Stimulated activated CD4-positive, alpha-beta T cell treated with anti-CD3 and anti-CD28 coated beads, Interleukin-1b, Interleukin-23, amount 100 ng/mL, for 48 hours (primary cell): ENCODE data around the gene IPO11.

ENCODE experiments used
- DNase-seq: peaks from one replicate; pipeline ENCODE4 v3.0.0-alpha.2; 2020

The IPO11 gene

GRCh38 chr5:62575489-62575888, 162.9 kb downstream of the IPO11 start:
- no peak for DNase-seq

- DNase-seq = no peak
These were observed 164.1 kb downstream of the IPO11 start for GRCh38 chr5:62576570-62577170.

- no peak for DNase-seq
These were observed 164.9 kb downstream of the IPO11 start for GRCh38 chr5:62577488-62577887.

GRCh38 chr5:62578540-62578939, 166.0 kb downstream of the IPO11 start, which contains the start of gene LRRC70:
LRRC70 (plus strand) TSS chr5:62578819; CDS start chr5:62579439, 620 bp downstream.
- DNase-seq = no peak

GRCh38 chr5:62579761-62580160, 167.2 kb downstream of the IPO11 start:
- no peak for DNase-seq

- no peak for DNase-seq
These were observed 169.5 kb downstream of the IPO11 start for GRCh38 chr5:62581836-62582597.

- DNase-seq = no peak
These were observed 171.8 kb downstream of the IPO11 start for GRCh38 chr5:62584391-62584790.

- no peak for DNase-seq
These were observed 172.7 kb downstream of the IPO11 start for GRCh38 chr5:62585306-62585705.

- no peak for DNase-seq
These were observed 173.2 kb downstream of the IPO11 start for GRCh38 chr5:62585751-62586150.

GRCh38 chr5:62587737-62588136, 175.2 kb downstream of the IPO11 start:
- DNase-seq = no peak

GRCh38 chr5:62588668-62589067, 176.1 kb downstream of the IPO11 start:
- no peak for DNase-seq

- no peak for DNase-seq
These were observed 176.9 kb downstream of the IPO11 start for GRCh38 chr5:62589504-62589903.

GRCh38 chr5:62590387-62590786, 177.8 kb downstream of the IPO11 start:
- no peak for DNase-seq

- DNase-seq = no peak
These were observed 180.0 kb downstream of the IPO11 start for GRCh38 chr5:62592558-62592957.

GRCh38 chr5:62593331-62593730, 180.8 kb downstream of the IPO11 start:
- no peak for DNase-seq

- DNase-seq = no peak
These were observed 181.9 kb downstream of the IPO11 start for GRCh38 chr5:62594364-62594984.

- DNase-seq = no peak
These were observed 183.5 kb downstream of the IPO11 start for GRCh38 chr5:62596096-62596495.

- DNase-seq = no peak
These were observed 184.1 kb downstream of the IPO11 start for GRCh38 chr5:62596691-62597090.

- no peak for DNase-seq
These were observed 184.8 kb downstream of the IPO11 start for GRCh38 chr5:62597314-62597713.

- no peak for DNase-seq
These were observed 188.1 kb downstream of the IPO11 start for GRCh38 chr5:62600560-62601252.

- no peak for DNase-seq
These were observed 191.4 kb downstream of the IPO11 start for GRCh38 chr5:62603934-62604333.

GRCh38 chr5:62605638-62606037, 193.1 kb downstream of the IPO11 start:
- DNase-seq = no peak

GRCh38 chr5:62606878-62607277, 194.3 kb downstream of the IPO11 start:
- no peak for DNase-seq

- no peak for DNase-seq
These were observed 195.1 kb downstream of the IPO11 start for GRCh38 chr5:62607615-62608014.
